Measurements from ENCODE around the gene HACL1. TPM values are rescaled to one million over a fixed set of nuclear protein-coding genes. Genes with fewer than 3 reads are reported as not detected.

HACL1 gene
- total and polyA plus RNA-seq, 2 donors from 2014 or later, result 25.3 to 27.1 TPM

DNA sequence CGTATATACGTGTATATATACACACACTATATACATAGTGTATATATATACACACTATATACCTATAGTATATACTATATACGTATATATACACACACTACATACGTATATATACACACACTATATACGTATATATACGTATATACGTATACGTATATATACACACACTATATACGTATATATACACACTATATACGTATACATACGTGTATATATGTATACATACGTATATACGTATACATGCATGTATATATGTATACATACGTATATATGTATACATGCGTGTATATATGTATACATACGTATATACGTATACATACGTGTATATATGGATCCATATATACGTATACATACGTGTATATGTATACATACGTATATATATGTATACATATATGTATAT lies 9.4 kb downstream of the HACL1 start:
- H3K36me3 ChIP-seq (ENCODE audit: control insufficient read depth in 2 of 3, insufficient read depth in 3 of 3, low read length in 3 of 3), result peaks cover 4 to 15% (median 5%) of the 10 kb centered on the region in 3 donors
- H3K4me3 ChIP-seq (ENCODE audit: low read length in 3 of 3), result no peak overlapping the region
- TF ChIP-seq, protein P1, sequence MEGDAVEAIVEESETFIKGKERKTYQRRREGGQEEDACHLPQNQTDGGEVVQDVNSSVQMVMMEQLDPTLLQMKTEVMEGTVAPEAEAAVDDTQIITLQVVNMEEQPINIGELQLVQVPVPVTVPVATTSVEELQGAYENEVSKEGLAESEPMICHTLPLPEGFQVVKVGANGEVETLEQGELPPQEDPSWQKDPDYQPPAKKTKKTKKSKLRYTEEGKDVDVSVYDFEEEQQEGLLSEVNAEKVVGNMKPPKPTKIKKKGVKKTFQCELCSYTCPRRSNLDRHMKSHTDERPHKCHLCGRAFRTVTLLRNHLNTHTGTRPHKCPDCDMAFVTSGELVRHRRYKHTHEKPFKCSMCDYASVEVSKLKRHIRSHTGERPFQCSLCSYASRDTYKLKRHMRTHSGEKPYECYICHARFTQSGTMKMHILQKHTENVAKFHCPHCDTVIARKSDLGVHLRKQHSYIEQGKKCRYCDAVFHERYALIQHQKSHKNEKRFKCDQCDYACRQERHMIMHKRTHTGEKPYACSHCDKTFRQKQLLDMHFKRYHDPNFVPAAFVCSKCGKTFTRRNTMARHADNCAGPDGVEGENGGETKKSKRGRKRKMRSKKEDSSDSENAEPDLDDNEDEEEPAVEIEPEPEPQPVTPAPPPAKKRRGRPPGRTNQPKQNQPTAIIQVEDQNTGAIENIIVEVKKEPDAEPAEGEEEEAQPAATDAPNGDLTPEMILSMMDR (IDR thresholded peaks at IDR 0.05; ENCODE audit: borderline replicate concordance, extremely low read depth, insufficient read depth), result no peak
- peak; percentile 38 for FAIRE-seq
- intact Hi-C loops (cut with DNase I), result no loop called here
- no peak for DNase-seq
- no peaks in the 10 kb centered on the region for H3K27me3 ChIP-seq (ENCODE audit: control insufficient read depth, insufficient read depth, low read length)
- no peak overlapping the region for H3K9ac ChIP-seq (ENCODE audit: low read length in 3 of 3)
- no peak overlapping the region for H3K27ac ChIP-seq (ENCODE audit: low read depth in 2 of 2, low read length in 2 of 2)
- no peaks in the 10 kb centered on the region for H3K4me1 ChIP-seq (ENCODE audit: control insufficient read depth in 2 of 3, insufficient read depth in 2 of 3, low read depth in 1 of 3, low read length in 3 of 3)
- no peaks in the 10 kb centered on the region for H3K9me3 ChIP-seq (ENCODE audit: control insufficient read depth in 2 of 3, insufficient read depth in 1 of 3, low read length in 3 of 3)

DNA sequence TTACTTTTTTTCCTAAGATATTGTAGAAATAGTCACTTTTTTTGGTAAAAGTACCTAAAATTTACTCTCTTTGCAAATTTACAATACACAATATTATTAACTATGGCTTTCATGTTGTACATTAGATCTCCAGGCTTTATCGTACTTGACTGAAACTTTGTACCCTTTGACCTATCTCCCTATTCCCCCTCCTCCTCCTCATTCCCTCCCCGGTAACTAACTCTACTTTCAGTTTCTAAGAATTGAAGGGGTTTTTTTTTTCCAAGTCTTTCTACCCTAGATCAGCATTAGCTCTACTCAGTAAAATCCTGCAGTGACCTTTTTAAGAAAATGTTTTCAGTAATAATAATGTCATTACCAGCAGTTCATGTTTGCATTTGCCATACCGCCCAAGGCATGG lies 10.1 kb downstream of the HACL1 start:
- no peaks in the 10 kb centered on the region for H3K27me3 ChIP-seq (ENCODE audit: control insufficient read depth, insufficient read depth, low read length)
- H3K4me1 ChIP-seq (ENCODE audit: control insufficient read depth in 2 of 3, insufficient read depth in 2 of 3, low read depth in 1 of 3, low read length in 3 of 3), result no peaks in the 10 kb centered on the region
- no peak overlapping the region for H3K27ac ChIP-seq (ENCODE audit: low read depth in 2 of 2, low read length in 2 of 2)
- TF ChIP-seq, protein P1 (IDR thresholded peaks at IDR 0.05; ENCODE audit: borderline replicate concordance, extremely low read depth, insufficient read depth), result no peak
- peaks cover 4 to 15% (median 6%) of the 10 kb centered on the region in 3 donors for H3K36me3 ChIP-seq (ENCODE audit: control insufficient read depth in 2 of 3, insufficient read depth in 3 of 3, low read length in 3 of 3)
- no peak overlapping the region for H3K9ac ChIP-seq (ENCODE audit: low read length in 3 of 3)
- no peak for DNase-seq
- H3K4me3 ChIP-seq (ENCODE audit: low read length in 3 of 3), result no peak overlapping the region
- FAIRE-seq, result no peak
- H3K9me3 ChIP-seq (ENCODE audit: control insufficient read depth in 2 of 3, insufficient read depth in 1 of 3, low read length in 3 of 3), result no peaks in the 10 kb centered on the region
- intact Hi-C loops (cut with DNase I), result no loop called here

DNA sequence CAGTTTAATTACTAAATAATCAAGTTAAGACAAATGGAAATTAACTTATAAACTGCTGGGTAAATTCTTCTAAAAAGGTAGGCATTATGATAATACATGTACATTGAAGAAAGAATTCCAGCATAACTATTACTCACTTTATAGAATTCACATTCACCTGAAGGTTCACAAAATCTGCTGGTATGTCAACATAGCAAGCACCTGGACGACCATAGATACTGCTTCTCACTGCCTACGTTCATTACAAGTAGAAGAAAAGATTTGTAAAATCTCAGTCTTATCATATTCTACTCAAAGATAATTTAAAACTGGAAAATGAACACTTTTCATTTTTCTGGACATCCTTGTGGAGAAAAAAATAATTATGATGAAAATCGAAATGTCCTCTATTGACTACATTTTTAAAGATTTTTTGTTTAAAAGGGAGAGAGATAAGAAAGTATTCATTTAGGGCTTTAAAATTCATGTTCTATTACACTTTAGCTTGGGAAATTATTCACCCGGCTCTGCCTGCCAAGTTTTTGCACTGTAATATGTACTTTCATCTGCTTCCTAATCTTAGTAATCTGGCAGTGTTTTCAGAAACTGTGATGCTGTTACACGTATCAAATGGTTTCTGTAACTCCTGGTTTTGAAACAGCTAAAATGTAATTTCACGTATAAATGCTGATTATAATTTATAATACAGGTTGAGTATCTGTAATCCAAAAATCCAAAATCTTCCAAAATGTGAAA lies 16.1 kb downstream of the HACL1 start:
- TF ChIP-seq, protein P1 (IDR thresholded peaks at IDR 0.05; ENCODE audit: borderline replicate concordance, extremely low read depth, insufficient read depth), result no peak
- no peak for DNase-seq
- H3K36me3 ChIP-seq (ENCODE audit: control insufficient read depth in 2 of 3, insufficient read depth in 3 of 3, low read length in 3 of 3), result peaks cover 4 to 32% (median 16%) of the 10 kb centered on the region in 3 donors
- H3K27me3 ChIP-seq (ENCODE audit: control insufficient read depth, insufficient read depth, low read length), result no peaks in the 10 kb centered on the region
- intact Hi-C loops (cut with DNase I), result no loop called here
- no peaks in the 10 kb centered on the region for H3K4me1 ChIP-seq (ENCODE audit: control insufficient read depth in 2 of 3, insufficient read depth in 2 of 3, low read depth in 1 of 3, low read length in 3 of 3)
- no peak for FAIRE-seq
- peak overlapping the region in 1 of 2 donors; percentile 40 for H3K27ac ChIP-seq (ENCODE audit: low read depth in 2 of 2, low read length in 2 of 2)
- no peak overlapping the region for H3K9ac ChIP-seq (ENCODE audit: low read length in 3 of 3)
- no peak overlapping the region for H3K4me3 ChIP-seq (ENCODE audit: low read length in 3 of 3)
- H3K9me3 ChIP-seq (ENCODE audit: control insufficient read depth in 2 of 3, insufficient read depth in 1 of 3, low read length in 3 of 3), result no peaks in the 10 kb centered on the region
